Measurements from ENCODE around the gene SERPINA3. TPM values are rescaled to one million over a fixed set of nuclear protein-coding genes. Genes with fewer than 3 reads are reported as not detected.
"Not testable (repeated sequence)": the region's sequence is repeated elsewhere in the genome, so short reads cannot be mapped to it uniquely, and the experiment has no call there.

SERPINA3 gene
- total RNA-seq, 1 experiment from 2014 or later, result 2.3 TPM

- no TSS peak for BruUV-seq (replicated peaks)
- intact Hi-C loops (cut with micrococcal nuclease; ENCODE audit: unreplicated experiment), result no loop called here
- H3K36me3 Mint-ChIP-seq (ENCODE audit: insufficient read depth, unreplicated experiment), result no peaks in the 10 kb centered on the region
Observed at GRCh38 chr14:94575730-94576585, 36.2 kb upstream of the SERPINA3 start.

GRCh38 chr14:94577472-94577871 is 34.7 kb upstream of the SERPINA3 start:
- peaks cover 14% of the 10 kb centered on the region for H3K4me1 ChIP-seq

More at GRCh38 chr14:94575730-94576585, 36.2 kb upstream of the SERPINA3 start:
- Histone ChIP-seq H3K4me3 (ENCODE audit: low read depth, low read length) (no peak overlapping the region), H3K27me3 (replicated peaks; ENCODE audit: control insufficient read depth, insufficient read depth, low read length) (no peaks in the 10 kb centered on the region), H3K4me1 (peaks cover 26% of the 10 kb centered on the region), H3K36me3 (ENCODE audit: control insufficient read depth, insufficient read depth, low read length) (no peaks in the 10 kb centered on the region), H3K9me3 (no peaks in the 10 kb centered on the region)
- POLR2A ChIA-PET, result no interaction called here
- H3K4me3 Mint-ChIP-seq (ENCODE audit: unreplicated experiment), result no peak overlapping the region
- peaks cover 7% of the 10 kb centered on the region for H3K4me1 Mint-ChIP-seq (ENCODE audit: low read depth, unreplicated experiment)
- no peak for TF ChIP-seq CTCF (IDR thresholded peaks at IDR 0.05; ENCODE audit: insufficient read depth in 1 of 2, low read depth in 1 of 2, low read length in 1 of 2, severe bottlenecking in 1 of 2, unreplicated experiment in 1 of 2)
- DNase-seq, result no peak
- H3K27ac Mint-ChIP-seq (ENCODE audit: unreplicated experiment), result no peak overlapping the region
- peaks cover 7% of the 10 kb centered on the region for H3K9me3 Mint-ChIP-seq (ENCODE audit: unreplicated experiment)
- H3K27me3 Mint-ChIP-seq (ENCODE audit: insufficient read depth, unreplicated experiment), result no peaks in the 10 kb centered on the region
- CTCF ChIA-PET, result no interaction called here

GRCh38 chr14:94578712-94579111 is 33.5 kb upstream of the SERPINA3 start:
- ChIA-PET POLR2A (no interaction called here), CTCF (no interaction called here)
- H3K9me3 Mint-ChIP-seq (ENCODE audit: unreplicated experiment), result peaks cover 7% of the 10 kb centered on the region
- intact Hi-C loops (cut with micrococcal nuclease; ENCODE audit: unreplicated experiment), result no loop called here
- H3K4me1 Mint-ChIP-seq (ENCODE audit: low read depth, unreplicated experiment), result peaks cover 7% of the 10 kb centered on the region
- no peaks in the 10 kb centered on the region for H3K27me3 ChIP-seq (replicated peaks; ENCODE audit: control insufficient read depth, insufficient read depth, low read length)
- H3K9me3 ChIP-seq, result no peaks in the 10 kb centered on the region
- peaks cover 9% of the 10 kb centered on the region; the same call in 1 of the 2 replicates for H3K4me1 ChIP-seq
- H3K27ac Mint-ChIP-seq (ENCODE audit: unreplicated experiment), result no peak overlapping the region
- DNase-seq, result no peak
- TF ChIP-seq CTCF (IDR thresholded peaks at IDR 0.05; ENCODE audit: insufficient read depth in 1 of 2, low read depth in 1 of 2, low read length in 1 of 2, severe bottlenecking in 1 of 2, unreplicated experiment in 1 of 2), result no peak
- no peak overlapping the region for H3K4me3 ChIP-seq (ENCODE audit: low read depth, low read length)
- H3K27me3 Mint-ChIP-seq (ENCODE audit: insufficient read depth, unreplicated experiment), result no peaks in the 10 kb centered on the region
- no peaks in the 10 kb centered on the region for H3K36me3 ChIP-seq (ENCODE audit: control insufficient read depth, insufficient read depth, low read length)
- no TSS peak for BruUV-seq (replicated peaks)
- H3K36me3 Mint-ChIP-seq (ENCODE audit: insufficient read depth, unreplicated experiment), result no peaks in the 10 kb centered on the region
- no peak overlapping the region for H3K4me3 Mint-ChIP-seq (ENCODE audit: unreplicated experiment)

More at GRCh38 chr14:94577472-94577871, 34.7 kb upstream of the SERPINA3 start:
- POLR2A ChIA-PET; H3K4me1 Mint-ChIP-seq (ENCODE audit: low read depth, unreplicated experiment); H3K9me3 ChIP-seq; H3K36me3 ChIP-seq (ENCODE audit: control insufficient read depth, insufficient read depth, low read length); DNase-seq; H3K27me3 Mint-ChIP-seq (ENCODE audit: insufficient read depth, unreplicated experiment); H3K4me3 Mint-ChIP-seq (ENCODE audit: unreplicated experiment); intact Hi-C loops (cut with micrococcal nuclease; ENCODE audit: unreplicated experiment); H3K9me3 Mint-ChIP-seq (ENCODE audit: unreplicated experiment); H3K27me3 ChIP-seq (replicated peaks; ENCODE audit: control insufficient read depth, insufficient read depth, low read length); H3K36me3 Mint-ChIP-seq (ENCODE audit: insufficient read depth, unreplicated experiment); CTCF ChIA-PET; H3K4me3 ChIP-seq (ENCODE audit: low read depth, low read length); H3K27ac Mint-ChIP-seq (ENCODE audit: unreplicated experiment); BruUV-seq (replicated peaks): not testable (repeated sequence)

Data from Caco-2 (cell line).